Stimulated activated CD8-positive, alpha-beta memory T cell treated with anti-CD3 and anti-CD28 coated beads, Interleukin-4, amount 100 ng/mL, for 24 hours (primary cell): Measurements from ENCODE around the gene PKD2L2.
"Not testable (repeated sequence)": the region's sequence is repeated elsewhere in the genome, so short reads cannot be mapped to it uniquely, and the experiment has no call there.

Source experiments
- DNase-seq: peaks from one replicate; pipeline ENCODE4 v3.0.0-alpha.2; 2020; ENCODE audit warnings: low read depth

PKD2L2 gene

DNA sequence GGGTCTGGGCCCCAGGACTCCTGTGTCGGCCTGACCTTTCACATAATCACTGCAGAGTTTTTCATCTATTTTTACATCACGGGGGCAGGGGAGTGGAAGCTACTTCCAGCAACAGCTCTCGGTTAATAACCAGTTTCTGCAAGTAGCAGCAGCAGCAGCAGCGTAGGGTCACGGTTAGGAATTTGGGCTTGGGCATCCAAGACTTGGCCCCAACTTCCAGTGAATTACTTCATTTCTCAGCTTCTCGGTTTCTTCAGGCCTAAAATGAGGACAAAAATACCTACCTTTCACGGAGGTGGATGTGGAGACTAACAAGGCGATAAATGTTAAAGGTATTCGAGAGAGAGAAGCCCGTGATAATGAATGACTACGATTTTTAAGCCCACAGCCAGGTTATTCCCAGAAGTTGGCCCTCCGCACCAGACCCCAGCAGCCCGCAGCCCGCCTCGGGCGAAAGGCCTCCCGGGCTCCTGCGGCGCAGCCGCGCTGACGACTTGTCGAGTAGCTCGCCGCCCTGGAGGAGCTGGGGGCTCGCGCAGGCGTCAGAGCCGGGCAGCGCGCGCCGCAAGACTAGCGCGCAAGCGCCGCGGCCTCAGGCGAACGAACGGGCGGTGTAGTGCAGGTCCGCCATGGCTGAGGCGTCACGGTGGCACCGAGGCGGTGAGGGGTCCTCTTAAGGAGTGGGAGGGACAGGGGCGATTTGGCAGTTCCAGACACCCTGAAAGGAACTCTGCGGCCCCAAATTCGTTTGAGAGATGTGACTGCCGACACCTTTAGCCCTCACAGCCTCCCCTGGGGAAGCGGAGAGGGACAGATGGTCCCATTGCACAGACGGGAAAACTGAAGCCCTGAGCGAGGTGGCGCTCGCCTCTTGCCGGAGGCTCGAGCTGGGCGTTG is at the start of gene PKD2L2:
TSS of gene PKD2L2 (plus strand) at position 595 of the 897 bp plus-strand sequence. CDS start at position 630, 35 bp downstream.
- peak; percentile 74 for DNase-seq

DNA sequence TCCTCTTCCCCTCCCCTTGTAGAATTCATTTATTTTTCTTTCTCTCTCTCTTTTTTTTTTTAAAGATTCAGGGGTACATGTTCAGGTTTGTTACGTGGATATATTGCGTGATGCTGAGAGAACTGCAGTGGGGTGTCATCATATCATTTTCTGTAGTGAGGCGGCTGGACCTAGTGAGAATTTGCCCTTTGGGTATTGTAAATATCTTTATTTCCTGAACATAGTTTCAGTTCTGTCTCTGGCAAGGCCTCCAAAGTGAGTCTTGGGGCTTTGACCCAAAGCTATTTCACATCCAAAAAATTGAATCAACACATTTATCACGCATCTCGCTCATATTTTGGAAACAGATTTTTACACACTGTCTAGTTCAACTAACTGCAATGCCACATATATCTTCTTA is 47.0 kb upstream of the PKD2L2 start:
- DNase-seq: no peak

DNA sequence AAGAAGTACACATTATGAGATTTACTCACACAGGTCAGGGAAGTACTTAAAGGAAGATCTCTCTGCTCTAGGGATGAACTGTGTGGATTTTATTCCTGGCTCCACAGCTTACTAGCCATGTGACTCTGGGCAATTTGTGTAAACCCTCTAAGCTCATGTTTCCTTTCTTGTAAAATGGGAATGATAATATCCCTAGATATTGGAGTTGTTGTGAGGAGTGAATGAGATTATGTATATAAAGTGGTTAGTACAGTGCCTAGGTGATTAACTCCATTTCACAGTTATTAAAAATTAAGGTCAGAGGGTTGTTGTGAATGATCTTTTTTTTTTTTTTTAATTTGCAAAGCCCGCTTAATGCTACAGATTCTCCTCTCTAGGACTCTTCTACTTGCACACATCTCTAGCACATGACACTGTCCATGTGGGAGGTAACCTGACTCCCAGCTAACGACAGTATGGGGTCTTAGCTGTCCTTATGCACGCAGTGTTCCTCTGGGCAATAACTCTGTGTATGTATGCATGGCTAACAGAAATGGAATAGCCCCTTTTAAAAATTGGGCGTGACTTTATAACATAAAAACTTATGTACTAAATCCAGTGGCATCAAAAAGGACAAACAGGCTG is 45.5 kb upstream of the PKD2L2 start:
- DNase-seq: no peak

DNA sequence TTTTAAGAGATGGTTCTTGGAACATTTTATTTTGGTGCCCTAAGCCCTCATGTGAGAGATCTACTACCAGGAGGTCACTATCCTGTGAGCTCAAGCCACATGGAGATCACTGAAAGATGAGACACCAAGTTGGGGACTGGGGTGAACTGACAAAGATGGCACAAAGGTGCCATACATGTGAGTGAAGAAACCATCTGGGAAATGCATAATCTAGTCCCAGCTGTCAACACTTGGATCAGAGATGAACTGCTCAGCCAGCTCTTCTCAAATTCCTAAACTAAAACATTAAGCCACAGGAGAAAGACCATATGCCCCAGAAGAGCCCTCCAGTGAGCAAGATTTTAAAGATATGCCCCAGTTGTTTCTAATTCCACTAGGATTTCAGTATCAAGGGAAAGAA is 43.8 kb upstream of the PKD2L2 start:
- no peak for DNase-seq

DNA sequence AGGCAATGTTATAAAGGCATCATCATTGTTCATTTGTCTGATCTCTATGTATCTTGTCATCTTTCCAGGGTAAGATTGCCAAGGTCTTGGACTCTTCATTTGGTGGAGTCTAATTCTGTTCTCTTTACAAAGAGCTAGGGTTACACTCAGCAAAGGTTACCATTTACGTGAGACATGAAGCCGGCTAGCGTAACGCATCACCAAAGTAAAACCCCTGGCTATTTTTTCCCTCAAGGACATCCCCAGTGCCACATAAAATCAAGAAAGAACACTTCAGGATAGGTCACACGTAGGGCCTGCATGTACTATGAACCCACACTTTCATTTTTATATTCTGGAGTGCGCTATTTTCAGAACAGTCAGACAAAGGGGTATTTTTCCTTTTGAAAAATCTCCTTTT is 41.6 kb upstream of the PKD2L2 start:
- no peak for DNase-seq

DNA sequence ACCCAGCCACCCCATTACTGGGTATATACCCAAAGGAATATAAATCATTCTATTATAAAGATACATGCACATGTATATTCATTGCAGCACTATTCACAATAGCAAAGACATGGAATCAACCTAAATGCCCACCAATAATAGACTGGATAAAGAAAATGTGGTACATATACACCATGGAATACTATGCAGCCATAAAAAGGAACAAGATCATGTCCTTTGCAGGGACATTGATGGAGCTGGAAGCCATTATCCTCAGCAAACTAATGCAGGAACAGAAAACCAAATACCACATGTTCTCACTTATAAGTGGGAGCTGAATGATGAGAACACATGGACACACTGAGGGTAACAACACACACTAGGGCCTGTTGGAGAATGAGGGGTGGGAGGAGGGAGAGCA is 36.1 kb upstream of the PKD2L2 start:
- DNase-seq: not testable (repeated sequence)

DNA sequence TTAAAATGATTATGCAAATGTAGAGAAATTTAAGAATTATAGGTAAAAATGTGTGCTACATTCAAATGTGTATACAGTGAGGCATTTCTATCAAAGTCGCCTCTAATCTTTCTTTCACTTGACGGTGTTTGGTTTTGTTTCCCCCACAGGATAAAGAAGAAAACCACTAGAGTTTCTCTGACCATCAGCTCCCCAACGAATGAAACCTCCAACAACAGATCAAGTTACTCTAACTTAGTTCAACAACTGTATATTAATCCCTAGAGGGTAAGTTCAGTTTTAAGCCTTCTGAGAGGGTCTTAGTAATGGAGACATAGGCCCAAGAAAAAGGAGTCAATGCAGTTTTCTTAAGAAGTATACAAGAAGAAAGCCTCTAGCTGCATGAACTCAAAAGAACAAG is 33.1 kb upstream of the PKD2L2 start:
- no peak for DNase-seq

DNA sequence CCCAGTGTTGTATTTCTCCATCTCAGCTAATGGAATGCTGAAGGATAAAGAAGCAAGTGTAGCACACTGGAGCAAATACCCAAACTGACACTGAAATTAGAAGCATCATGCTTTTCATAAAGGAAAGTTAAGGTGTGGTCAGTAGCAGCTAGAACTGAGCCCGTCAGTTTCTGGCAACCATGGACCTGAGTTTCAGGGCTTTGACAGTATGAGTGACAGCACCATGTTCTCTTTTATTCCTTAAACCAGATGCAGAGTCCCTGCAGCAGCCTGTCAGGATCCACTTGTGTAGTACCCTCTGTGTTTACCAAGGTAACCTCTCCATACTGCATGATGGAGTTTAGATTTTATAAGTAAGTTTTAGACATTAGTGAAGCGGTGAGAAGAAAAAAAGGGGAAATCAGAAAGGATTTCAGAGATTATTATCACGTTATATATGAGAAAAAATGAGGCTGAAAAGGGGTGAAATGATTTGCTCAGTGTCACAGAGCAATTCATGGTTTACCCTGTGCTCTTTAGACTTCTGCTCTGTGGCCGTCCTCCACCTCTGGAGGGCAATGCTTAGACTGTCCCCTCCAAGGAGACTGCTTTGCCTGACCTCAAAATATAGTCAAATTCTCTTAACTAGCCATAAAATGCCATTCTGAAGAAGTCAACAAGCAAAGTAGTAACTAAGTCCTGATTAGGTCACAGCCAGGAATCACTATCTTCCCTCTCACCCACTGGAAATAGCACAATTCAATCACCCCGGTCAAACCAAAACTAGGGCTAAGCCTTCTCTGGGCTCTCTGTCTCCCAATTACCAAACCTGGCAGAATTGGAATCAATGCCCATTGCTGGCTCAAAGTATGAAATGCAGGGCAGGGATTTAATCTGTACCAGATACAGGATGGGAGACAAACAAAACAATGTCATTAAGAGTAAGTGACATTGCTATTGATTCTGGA is 32.1 kb upstream of the PKD2L2 start:
- DNase-seq: no peak

DNA sequence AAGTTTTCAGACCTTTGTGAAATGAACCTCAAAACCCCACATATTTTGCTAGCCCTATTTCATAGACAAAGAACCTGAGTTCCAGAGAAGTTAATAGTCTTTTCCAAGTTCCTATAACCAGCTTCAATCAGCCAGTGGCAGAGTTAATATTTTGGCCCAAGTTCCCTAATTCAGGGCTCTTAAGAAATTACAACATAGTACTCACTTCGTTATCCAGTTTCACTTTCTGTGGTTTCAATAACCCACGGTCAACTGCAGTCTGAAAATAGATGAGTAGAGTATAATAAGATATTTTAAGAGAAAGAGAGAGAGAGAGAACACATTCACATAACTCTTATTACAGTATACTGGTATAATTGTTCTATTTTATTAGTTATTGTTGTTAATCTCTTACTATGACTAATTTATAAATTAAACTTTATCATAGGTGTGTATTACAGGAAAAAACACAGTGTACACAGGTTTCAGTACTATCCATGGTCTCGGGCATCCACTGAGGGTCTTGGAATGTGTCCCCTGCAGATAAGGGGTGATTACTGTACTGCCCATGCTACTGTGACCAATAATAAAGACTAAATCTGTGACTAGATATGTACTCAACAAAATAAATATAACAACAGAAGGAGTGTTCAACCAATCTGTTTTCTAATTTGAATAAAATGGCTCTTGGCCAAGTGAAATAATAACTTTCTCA is 30.9 kb upstream of the PKD2L2 start:
- no peak for DNase-seq

DNA sequence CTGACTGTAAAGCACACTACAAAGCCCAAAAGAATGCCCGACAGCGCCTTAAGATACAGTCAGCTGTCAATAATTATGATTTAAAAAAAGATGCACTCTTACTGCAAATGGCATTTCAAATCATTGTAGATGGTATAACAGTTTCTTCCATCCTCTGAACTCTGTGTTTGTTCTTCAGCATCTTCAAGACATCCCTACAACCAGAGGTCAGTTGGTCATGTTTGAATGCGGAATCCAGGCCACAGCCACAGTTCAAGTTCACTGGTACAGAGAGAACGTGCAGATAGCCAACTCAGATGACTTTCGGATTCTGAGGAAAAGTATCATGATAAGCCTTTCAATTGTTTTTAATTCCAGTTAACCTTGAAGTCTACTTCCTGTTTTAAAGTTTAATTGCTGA is 30.3 kb upstream of the PKD2L2 start:
- no peak for DNase-seq

DNA sequence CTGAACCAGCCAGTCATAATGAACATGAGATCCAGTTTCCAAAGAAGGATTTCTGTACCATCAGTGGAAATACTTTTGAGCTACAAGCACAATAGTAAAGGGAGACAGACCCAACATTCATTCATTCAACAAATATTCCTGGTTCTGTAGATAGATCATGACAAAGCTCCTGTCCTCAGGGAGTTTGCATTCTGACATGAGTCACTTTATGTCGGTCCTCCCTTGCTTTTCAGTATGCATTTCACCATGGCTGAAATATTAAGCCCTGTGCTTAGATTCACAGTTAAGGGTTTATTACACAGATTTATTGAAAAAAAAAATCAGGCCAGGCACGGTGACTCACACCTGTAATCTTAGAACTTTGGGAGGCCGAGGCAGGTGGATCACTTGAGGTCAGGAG is 27.0 kb upstream of the PKD2L2 start:
- DNase-seq: no peak

DNA sequence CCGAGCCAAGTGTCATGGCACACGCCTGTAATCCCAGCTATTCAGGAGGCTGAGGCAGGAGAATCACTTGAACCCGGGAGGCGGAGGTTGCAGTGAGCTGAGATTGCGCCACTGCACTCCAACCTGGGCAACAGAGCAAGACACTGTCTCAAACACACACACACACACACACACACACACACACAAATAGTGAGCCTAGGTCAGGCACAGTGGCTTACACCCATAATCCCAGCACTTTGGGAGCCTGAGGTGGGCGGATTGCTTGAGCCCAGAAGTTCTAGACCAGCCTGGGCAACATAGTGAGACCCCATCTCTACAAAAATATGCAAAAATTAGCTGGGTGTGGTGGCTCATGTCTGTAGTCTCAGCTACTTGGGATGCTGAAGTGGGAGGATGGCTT is 25.6 kb upstream of the PKD2L2 start:
- DNase-seq: not testable (repeated sequence)

DNA sequence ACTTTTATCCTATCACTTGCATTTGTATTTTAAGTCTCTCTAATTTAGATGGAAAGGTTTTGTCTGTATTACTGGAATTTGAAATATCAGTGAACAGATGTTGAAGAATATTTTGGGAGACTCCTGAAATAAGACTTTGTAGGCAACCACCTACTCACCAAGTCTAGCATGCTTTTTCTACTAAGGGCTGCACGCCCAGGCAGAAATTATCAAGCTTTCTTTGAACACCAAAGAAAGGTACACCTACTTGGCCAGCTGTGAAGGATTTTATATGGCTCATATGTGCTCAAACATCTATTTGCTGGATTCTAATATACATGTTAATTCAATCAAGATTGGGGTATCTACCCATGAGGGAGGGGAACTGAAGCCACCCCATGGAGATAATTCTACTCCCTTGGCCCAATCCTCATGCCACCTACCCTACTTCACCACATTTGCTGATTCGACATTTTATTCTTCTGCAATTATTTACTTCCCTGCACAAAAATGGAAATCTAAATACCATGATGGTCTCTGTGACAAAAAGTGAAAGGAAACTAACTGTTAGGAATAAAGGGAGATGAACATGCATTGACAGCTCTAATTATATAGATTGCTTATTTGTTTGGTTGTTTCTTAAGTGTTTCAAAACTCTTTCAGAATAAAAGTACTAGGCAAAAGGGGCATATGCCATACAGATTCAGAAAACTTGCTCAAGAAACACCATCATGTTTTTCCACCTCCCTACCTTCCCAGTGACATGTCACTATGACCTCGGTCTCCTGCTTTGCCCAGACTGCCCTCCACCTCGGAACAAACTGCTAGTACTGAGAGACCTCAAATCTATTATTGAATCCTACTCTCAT is 22.5 kb upstream of the PKD2L2 start:
- DNase-seq: no peak

DNA sequence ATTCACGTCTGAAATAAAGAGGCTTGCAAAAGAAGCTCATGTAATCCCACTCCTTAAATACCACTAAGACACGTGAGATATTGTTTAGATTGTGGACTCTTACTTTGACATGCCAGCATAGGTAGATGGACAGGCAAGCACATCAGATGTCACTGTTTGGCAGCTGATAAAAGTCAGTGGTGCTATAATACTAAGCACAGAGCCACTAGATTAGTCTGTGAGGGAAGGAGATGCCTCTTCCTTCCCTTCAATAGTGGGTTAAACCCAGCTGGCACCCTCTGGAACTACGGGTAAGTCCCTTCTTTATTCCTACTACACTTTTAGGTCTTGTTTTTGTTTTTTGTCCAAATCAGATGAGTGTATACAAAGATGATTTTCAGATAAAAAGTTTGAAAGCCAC is 21.6 kb upstream of the PKD2L2 start, which contains the start of gene MYOT:
TSS of gene MYOT (plus strand) at position 197 of the 400 bp plus-strand sequence. CDS start 2,792 bp downstream, outside the sequence.
- no peak for DNase-seq

DNA sequence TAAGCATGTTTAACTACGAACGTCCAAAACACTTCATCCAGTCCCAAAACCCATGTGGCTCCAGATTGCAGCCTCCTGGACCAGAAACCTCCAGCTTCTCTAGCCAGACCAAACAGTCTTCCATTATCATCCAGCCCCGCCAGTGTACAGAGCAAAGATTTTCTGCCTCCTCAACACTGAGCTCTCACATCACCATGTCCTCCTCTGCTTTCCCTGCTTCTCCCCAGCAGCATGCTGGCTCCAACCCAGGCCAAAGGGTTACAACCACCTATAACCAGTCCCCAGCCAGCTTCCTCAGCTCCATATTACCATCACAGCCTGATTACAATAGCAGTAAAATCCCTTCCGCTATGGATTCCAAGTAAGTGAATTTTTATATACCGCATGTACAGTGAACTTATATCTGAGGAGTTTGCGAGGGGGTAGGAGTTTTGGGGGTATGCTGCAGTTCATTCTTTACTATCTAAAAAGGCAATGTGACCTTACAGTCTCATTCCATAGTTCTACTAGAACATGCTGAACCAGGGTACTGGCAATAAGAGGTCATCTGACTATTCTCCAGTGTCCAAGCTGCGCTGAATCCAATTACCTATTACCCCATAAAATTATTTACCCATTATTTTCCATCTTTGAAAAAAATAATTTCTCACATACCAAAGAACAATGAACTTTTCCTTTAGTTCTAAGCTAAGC is 18.5 kb upstream of the PKD2L2 start:
- DNase-seq: no peak

DNA sequence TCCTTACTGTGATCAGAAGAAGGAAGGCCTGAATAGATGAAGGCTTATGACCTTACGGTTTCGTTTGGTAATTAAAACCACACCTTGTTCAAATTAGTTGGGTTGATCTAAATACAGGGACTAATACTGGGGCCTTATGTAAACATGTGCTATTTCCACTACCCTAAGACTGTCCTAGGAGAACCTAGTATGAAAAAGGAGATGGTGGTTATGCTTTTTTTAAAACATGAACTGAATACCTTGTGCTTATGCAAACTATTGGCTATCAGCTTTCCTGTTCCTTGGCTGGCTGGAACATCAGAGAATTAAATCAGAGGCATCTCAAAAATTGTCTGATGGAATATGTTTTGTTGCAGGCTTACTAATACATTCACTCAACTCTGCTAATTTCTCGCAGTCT is 17.7 kb upstream of the PKD2L2 start:
- DNase-seq: no peak

DNA sequence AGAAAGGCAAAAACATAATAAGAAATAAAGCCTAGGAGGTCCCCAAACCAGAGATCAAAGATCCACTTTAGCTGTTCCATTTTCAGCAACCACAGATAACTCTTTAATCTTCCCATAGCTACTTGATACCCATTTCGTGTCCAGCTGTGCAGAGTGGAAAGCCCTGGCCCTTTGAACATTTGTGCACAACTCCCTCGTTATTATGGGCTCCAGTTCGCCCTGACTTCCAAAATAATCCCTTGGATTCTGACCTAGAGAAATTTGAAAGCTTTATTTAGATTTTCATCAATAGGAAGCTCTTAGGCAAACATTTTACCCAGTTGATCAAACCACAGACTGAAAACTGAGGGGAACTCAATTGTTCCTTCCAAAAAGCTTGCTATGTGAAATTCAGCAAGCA is 16.8 kb upstream of the PKD2L2 start:
- DNase-seq: no peak

DNA sequence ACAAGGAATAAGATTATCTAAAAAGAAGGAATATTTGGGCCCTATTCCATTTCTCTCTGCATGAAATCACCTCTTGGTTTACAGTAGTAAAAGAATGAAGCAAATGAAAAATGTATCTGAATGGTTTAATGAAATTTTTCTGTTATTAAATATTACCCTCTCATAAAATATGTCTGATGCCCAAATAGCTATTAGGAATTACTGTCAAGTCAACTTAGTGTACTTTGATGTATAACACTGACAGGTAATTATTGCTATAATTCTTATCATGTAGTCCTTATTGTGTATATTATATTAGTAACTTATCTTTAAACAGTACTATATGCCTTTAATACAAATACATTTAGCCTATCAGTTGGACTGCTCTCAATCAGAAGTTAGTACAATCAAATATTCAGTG is 13.2 kb upstream of the PKD2L2 start:
- no peak for DNase-seq

DNA sequence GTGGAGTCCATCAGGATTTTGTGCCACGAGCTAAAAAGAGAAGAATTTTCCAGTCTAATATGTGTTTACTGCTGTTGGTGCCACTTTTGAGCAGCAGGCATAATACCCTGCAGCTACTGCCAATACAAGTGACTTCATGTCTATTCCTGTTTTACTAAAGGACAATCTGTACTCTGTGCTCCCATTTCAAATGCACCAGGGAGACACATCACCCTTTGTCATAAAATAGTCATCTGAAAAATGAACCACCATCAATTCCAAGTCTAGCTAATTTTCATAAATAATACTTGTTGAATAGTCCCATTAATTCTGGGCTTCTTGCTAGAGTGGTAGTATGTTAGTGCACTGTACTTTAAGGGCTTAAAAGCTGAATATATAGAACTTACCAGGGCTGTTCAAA is 8.9 kb upstream of the PKD2L2 start:
- no peak for DNase-seq

DNA sequence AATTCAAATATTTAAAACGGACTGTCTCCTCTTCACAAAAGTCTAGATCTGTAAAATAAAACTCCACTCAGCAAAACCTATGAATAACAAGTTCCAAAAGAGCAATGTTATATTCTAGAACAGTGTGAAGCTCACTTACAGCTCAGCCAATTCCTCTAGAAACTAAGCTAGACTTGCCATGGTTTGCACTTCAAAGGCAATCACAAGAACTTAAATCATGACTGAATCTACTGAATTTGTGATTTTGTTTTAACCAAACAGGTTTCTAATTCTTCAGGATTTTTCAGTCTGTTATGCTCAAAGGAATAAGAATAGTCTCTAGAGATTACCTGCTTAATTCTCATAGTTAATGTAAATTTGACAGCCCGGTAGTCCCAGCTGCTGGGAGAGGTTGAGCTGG is 1.4 kb upstream of the PKD2L2 start:
- no peak for DNase-seq
